RWPE1 (cell line): ENCODE measurements around the gene SERPINB7.

Experiments
- CTCF ChIA-PET: fragments of 350-600 bp; sonication (Branson Sonifier 250); formaldehyde crosslinking; extraction: SDS; loops from one replicate; lab custom pipeline; 2021; lab: Yijun Ruan, JAX
- POLR2A ChIA-PET: fragments of 400-600 bp; formaldehyde crosslinking; extraction: SDS; loops from one replicate; lab custom pipeline; 2020; ENCODE audit warnings: antibody characterized with exemption; ENCODE audit not compliant: low non-redundant PET; lab: Yijun Ruan, JAX
- DNase-seq: peaks from one replicate; pipeline ENCODE4 v3.0.0; 2012; ENCODE audit warnings: low spot score
- H3K27ac ChIP-seq: fragments of 450-650 bp; 2 replicates; pipeline ENCODE4 v1.5.1; 2017
- CTCF ChIP-seq: fragments of 450-650 bp; conservative IDR thresholded peaks from 2 replicates; pipeline ENCODE4 v1.5.1; 2017; ENCODE audit warnings: low read depth, mild to moderate bottlenecking

Gene SERPINB7

DNA sequence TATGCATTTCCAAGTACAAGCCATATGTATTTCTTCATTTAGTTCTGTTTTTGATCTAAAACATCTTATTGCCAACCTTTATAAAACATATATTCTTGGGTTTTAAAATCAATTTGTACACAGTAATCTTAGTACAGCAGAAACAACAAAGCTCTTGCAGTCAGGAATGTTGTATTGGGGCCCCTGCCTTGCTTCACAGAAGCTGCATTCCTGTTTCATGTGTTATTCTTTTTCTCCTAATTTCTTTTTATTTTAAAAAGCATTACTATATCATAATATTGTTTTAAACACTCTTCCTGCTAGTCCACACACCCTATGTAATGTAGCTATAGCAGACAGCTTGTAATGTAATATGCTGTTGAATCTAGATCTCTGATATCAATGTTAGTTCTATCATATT lies 24.0 kb downstream of the SERPINB7 start:
- POLR2A ChIA-PET, result no interaction called here
- TF ChIP-seq CTCF, result no peak
- CTCF ChIA-PET, result no interaction called here
- no peak overlapping the region for H3K27ac ChIP-seq
- no peak for DNase-seq

DNA sequence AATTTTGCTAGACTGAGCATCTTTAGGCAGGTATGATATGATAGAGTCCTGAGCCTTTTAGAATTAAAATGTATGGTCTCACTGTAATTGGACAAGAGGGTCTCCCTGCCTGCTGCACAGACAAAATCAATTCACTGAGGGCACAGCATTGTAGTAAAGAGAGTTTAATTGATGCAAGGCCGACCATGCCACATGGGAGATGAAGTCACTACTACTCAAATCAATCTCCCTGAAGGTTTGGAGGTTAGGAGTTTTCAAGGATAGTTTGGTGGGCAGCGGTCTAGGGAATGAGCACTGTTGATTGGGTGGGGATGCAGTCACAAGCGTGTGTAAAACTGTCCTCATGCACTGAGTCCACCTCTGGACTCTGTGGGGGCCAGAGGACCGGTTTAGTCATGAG lies 26.1 kb downstream of the SERPINB7 start:
- CTCF ChIA-PET, result no interaction called here
- no peak overlapping the region for H3K27ac ChIP-seq
- DNase-seq, result no peak
- POLR2A ChIA-PET, result no interaction called here
- TF ChIP-seq CTCF, result no peak

GRCh38 chr18:63808125-63808524 lies 32.9 kb downstream of the SERPINB7 start:
- no peak for TF ChIP-seq CTCF

GRCh38 chr18:63817441-63818051 lies 42.3 kb downstream of the SERPINB7 start:
- no peak for TF ChIP-seq CTCF
- POLR2A ChIA-PET, result no interaction called here
- DNase-seq, result no peak
- H3K27ac ChIP-seq, result peak overlapping the region; percentile 59
- CTCF ChIA-PET, result no interaction called here

More at GRCh38 chr18:63808125-63808524, 32.9 kb downstream of the SERPINB7 start:
- POLR2A ChIA-PET, result no interaction called here
- DNase-seq, result no peak
- CTCF ChIA-PET, result no interaction called here
- no peak overlapping the region for H3K27ac ChIP-seq

DNA sequence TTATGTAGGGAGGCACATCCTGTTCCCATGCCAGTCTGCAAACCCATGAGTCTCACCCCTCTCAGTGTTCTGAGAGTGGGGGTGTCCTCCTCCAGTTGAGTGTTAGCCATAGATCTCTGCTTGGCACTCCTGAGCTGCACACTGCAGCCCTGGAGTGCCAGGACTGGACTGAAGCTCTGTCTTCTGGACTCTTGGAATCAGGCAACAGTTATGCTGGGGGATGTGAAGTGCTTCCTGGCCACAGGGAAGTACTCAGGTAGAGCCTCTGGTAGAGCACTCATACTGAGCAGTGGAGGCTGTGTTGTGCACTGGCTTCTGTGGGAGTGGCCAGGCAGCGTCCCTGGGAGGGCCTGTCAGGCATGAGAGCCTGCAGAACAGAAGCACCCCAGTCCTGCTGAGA lies 43.0 kb downstream of the SERPINB7 start:
- TF ChIP-seq CTCF, result no peak
- no peak for DNase-seq
- ChIA-PET POLR2A (no interaction called here), CTCF (no interaction called here)
- peak overlapping the region; percentile 59 for H3K27ac ChIP-seq

- no peak overlapping the region for H3K27ac ChIP-seq
- CTCF ChIA-PET, result no interaction called here
- no peak for DNase-seq
- no peak for TF ChIP-seq CTCF
- POLR2A ChIA-PET, result no interaction called here
Observed at GRCh38 chr18:63819786-63820185, 44.6 kb downstream of the SERPINB7 start.

GRCh38 chr18:63820694-63821093 lies 45.5 kb downstream of the SERPINB7 start:
- no peak for TF ChIP-seq CTCF
- DNase-seq, result no peak
- ChIA-PET CTCF (no interaction called here), POLR2A (no interaction called here)
- no peak overlapping the region for H3K27ac ChIP-seq
